DMS153 (cell line): ENCODE data around the gene E2F4.

ENCODE experiments used
- DNase-seq: peaks from one replicate; lab custom pipeline; 2025; lab: John Stamatoyannopoulos, UW

E2F4 gene

GRCh38 chr16:67157892-67158635 lies 33.9 kb upstream of the E2F4 start:
- DNase-seq = no peak

GRCh38 chr16:67158637-67159600 lies 33.0 kb upstream of the E2F4 start:
- DNase-seq = peak; percentile 17

- no peak for DNase-seq
Observed at GRCh38 chr16:67161595-67162058, 30.3 kb upstream of the E2F4 start.

GRCh38 chr16:67162506-67163163 lies 29.3 kb upstream of the E2F4 start:
- DNase-seq = peak; percentile 56

GRCh38 chr16:67163164-67163998 lies 28.6 kb upstream of the E2F4 start:
- peak; percentile 79 for DNase-seq

DNA sequence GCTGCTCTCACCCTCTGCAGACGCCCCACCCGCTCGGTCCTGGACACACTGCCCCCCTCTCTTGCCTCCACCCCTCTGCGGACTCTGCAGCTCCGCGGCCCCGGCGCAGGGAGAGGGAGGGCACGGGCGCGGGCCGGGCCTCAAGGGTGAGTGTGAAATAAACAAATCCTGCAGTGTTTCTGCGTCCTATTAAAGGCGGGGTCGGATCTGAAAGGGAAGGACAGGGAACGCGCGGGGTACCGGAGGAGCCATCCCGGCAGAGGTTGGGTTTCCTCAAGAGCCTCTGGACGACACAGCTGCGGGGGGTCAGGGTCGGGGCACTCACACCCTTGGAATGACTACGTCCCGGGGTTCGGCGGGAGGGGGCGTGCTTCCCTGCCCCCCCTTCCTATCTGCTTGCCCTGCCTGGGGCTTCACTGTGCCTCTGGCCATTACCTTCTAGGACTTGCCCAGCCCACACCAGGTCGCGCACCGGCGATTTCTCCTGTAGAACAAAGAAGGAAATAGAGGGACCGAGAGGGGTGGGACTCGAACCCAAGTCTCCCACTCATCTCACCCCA lies 27.9 kb upstream of the E2F4 start:
- DNase-seq = peak; percentile 14

DNA sequence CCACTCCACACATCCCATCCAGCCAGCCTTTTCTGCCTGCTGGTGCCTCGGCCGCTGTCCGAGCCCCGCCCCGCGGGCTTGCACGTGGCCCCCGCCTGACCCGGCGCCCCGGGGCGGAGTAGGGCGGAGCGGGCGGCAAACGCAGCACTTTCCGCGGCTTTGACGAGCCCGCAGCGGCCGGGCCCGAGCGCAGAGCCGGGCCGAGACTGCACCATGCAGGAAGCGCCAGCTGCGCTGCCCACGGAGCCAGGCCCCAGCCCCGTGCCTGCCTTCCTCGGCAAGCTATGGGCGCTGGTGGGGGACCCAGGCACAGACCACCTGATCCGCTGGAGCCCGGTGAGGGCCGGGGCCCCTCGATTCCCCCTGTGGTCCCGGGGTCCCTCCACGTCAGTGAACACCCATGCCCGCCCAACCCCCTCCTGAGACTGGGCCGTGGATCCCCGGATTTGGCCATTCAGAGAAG lies 27.3 kb upstream of the E2F4 start, which contains the start of gene HSF4:
TSS of gene HSF4 (plus strand) at position 147 of the 463 bp plus-strand sequence. CDS start at position 214, 67 bp downstream.
- peak; percentile 22 for DNase-seq

DNA sequence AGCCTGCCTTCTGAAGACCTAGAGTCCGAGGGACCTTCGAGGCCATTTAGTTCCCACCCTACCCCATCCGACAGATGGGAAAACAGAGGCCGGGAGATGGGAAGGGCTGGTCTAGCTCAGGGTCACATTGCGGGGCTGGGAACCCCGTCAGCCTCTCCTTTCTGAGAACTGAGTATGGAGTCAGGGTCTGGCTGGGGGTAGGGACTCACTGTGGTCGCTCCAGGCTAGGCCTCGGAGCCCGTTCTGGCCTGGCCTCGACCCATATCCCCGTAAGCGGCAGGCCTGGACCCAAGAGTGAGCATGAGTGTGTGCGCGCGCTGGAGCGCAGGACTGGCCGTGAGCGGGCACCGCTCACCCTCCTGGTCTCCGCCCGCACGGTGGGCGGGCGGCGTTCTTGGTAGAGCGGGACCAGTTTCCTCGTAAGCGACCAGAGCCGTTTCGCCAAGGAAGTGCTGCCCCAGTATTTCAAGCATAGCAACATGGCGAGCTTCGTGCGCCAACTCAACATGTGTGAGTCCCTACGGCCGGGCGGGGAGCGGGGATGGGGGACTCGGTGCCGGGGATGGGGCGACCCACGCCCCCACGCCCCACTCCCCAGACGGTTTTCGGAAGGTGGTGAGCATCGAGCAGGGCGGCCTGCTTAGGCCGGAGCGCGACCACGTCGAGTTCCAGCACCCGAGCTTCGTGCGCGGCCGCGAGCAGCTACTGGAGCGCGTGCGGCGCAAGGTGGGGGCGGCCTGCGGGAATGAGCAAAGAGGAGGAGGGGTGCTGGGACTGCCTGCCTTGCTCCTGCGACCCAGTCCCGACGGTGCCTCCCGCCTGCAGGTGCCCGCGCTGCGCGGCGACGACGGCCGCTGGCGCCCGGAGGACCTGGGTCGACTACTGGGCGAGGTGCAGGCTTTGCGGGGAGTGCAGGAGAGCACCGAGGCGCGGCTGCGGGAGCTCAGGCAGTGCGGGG lies 26.6 kb upstream of the E2F4 start:
- no peak for DNase-seq

DNA sequence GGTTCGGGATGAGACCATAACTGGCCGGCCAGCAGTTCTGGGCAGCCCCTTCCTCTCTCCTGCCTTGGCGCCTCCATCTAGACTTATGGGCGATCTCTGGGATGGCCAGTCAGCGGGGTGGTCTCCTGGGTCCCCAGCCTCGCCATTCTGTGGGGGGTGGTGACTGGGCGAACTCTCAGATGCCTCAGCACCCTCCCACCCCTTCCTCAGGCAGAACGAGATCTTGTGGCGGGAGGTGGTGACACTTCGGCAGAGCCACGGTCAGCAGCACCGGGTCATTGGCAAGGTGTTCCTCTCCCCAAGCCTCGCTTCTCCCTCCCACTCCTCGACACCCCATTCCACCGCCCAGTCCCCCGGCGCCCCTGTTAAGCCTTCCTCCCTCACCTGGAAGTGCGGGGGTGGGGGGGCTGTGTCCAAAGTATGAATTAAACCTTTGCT lies 25.8 kb upstream of the E2F4 start:
- DNase-seq = no peak

- no peak for DNase-seq
Observed at GRCh38 chr16:67166598-67167168, 25.3 kb upstream of the E2F4 start.

- no peak for DNase-seq
Observed at GRCh38 chr16:67167588-67167987, 24.4 kb upstream of the E2F4 start.

DNA sequence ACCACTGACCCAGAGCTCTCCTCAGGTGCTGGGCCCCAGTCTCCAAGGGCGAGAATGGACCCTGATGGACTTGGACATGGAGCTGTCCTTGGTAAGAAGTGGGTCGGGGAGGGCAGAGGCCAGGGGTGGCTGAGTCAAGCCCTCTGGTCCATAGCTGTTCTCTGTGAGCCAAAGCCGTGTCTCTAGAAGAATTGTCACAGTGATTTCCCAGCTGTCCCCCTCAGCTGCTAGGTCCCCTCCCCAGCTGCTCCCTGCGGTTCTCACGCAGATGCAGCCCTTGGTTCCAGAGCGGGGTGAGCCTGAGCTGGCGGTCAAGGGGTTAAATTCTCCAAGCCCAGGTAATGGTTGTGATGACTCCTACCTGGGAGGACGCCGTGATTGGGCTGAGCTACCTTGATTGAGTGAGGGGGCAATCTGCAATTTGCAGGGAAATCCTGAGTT lies 22.9 kb upstream of the E2F4 start:
- no peak for DNase-seq

- peak; percentile 20 for DNase-seq
Observed at GRCh38 chr16:67169642-67170167, 22.2 kb upstream of the E2F4 start.

DNA sequence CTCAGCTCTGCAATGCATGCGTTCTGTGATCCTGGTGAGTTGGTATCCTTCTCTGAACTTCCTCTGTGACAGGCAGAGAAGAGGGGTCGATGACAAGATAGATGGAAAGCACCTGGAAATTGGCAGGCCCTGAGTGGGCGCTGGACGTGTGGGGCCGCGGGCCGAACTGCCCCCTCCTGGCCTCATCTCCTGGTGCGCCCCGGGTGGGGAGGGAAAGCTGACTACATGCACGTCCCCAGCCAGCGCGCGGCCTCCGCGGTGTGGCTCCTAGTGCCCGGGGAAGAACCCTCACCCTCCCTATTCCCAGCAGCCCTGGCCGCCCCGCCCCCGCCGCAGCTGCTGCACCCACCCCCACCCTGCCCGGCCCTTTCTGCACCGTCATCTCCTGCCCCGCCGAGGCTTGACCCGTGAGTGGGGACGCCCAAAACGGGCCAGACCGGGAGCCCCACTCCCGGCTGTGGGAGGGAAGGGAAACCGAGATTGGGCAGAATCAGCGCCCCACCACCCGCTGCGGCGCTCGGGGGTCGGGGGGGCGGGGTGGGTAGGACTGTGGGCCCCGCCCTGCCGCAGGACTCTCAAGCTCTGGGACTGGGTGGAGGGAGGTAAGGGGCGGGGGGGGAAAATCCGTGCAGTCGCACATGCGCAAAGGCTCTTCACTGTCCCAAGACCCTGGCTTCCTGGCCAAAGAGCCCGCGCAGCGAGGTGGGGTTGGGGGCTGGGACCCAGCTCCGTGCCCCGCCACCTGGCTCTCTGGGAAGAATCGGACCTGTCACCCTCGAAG lies 21.6 kb upstream of the E2F4 start, which contains the start of gene NOL3:
TSS of gene NOL3 (plus strand) at position 371 of the 781 bp plus-strand sequence.
- peak; percentile 78 for DNase-seq

DNA sequence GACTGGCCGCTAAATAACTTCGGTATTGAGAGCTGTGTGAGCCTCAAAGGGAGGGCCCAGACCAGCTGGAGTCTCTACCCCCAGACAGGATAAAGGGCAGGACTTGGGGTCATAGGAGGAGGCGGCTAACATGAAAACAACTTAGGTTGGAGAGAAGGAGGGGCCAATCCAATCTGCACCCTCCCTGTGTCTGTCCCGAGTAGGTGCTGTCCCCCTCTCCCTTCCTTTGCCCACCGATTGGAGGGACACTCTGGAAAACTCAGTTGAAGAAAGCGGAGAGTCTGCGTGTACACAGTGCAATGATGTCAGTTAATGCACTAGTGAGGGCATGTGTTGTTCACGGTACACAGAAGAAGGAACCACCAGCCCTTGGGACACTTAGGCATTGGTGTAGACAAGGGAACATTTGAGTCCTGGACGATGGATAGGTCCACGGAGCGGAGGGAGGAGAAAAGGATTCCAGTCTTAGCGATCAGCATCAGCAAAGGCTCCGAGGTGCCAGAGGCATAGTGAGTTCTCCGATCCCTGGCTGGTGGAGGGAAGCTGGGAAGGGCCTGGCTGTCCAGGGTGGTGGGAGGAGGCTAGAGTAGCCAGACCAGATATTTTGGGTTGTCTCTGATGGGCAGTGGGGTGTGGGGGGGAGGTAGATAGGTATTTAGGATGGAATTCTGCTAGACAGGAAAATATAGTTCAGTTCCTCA lies 20.9 kb upstream of the E2F4 start:
- DNase-seq = no peak

- no peak for DNase-seq
Observed at GRCh38 chr16:67173323-67173722, 18.6 kb upstream of the E2F4 start.
